Stimulated activated CD4-positive, alpha-beta T cell treated with anti-CD3 and anti-CD28 coated beads, Interleukin-4, amount 100 ng/mL, for 1 hour (primary cell): ENCODE results near the gene MARK3.
A peak's percentile ranks its signal among the peaks of the same experiment; 100 is the strongest.
"Not testable (repeated sequence)": the region's sequence is repeated elsewhere in the genome, so short reads cannot be mapped to it uniquely, and the experiment has no call there.

Experiments used
- DNase-seq: peaks from one replicate; pipeline ENCODE4 v3.0.0-alpha.2; 2020

The MARK3 gene

DNA sequence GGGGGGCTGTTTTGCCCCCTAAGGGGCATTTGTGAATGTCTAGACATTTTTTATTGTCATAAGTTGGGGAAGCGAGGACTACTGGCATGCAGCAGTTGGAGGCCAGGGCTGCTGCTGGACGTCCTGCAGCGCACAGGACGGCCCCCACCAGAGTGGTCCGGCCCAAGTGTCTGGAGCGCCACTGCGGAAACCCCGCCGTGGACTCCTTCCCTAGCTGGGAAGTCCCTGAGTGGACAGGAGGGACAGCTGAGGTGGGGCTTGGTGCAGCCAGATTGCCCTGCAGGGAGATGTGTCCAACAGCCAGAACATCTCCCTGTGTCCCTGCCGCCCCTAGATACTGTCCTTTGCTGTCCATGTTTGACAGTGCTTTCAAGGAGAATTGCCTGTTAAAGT lies 132.0 kb downstream of the MARK3 start:
- DNase-seq, result no peak

DNA sequence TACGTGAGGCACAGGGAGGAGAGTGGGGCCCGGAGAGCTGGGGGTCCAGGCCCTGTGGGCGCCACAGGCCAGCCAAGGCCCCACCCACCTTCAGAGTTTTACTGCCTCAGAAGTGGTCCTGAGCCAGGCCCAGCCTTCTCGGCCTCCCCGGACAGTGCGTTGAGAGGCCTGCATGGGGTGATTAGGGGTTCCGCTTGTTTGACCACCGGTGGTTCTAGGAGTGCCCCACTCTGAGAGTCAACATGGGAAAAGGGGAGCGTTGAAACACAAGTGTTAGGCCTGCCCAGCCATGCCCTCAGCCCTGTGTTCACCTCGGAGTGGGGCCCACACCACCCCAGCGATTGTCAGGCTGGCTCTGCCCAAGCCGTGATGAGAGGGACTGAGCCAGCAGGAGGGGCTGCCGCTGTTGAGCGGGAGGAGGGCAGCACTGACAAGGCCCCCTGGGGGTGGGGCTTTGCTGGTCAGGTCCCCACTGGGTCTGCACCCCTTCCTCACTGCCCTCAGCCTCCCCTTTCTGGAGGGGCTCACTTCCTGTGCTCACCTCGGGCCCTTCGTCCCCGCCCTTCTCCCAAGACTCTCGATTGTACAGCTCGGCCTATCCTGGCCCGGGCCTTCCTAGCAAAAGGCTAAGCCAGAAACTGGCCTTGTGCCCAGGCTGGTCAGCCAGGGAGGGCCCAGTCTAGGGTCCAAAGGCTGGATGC lies 132.7 kb downstream of the MARK3 start:
- DNase-seq, result no peak

DNA sequence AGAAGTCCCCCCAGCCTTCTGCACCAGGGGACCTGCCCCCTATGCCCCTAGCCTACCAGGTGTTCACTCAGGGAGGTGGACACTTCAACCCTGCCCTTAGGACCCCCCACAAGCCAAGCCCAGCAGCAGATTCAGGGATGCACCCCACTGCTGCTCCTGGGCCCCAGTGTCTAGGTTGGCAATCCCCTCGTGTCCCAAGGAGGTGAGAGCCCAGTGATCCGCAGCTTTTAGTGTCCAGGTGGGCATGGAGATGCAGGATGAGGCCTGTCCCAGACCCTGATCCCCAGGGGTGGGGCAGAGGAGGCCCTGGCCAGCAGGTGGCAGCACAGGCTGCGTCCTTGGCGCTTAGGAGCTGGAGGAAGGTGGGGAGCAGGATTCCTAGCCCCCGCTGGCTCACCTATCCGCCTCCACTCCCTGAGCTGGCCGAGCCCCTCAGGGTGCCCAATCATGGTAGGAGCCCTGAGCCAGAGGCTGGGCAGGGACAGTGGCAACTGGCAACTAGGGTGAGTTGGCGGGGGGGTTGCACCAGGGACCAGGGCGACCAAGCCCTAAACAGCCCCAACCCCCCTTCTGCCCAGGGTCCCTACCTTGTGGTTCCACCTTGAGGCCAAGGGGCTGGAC lies 133.3 kb downstream of the MARK3 start:
- DNase-seq, result peak; percentile 68

DNA sequence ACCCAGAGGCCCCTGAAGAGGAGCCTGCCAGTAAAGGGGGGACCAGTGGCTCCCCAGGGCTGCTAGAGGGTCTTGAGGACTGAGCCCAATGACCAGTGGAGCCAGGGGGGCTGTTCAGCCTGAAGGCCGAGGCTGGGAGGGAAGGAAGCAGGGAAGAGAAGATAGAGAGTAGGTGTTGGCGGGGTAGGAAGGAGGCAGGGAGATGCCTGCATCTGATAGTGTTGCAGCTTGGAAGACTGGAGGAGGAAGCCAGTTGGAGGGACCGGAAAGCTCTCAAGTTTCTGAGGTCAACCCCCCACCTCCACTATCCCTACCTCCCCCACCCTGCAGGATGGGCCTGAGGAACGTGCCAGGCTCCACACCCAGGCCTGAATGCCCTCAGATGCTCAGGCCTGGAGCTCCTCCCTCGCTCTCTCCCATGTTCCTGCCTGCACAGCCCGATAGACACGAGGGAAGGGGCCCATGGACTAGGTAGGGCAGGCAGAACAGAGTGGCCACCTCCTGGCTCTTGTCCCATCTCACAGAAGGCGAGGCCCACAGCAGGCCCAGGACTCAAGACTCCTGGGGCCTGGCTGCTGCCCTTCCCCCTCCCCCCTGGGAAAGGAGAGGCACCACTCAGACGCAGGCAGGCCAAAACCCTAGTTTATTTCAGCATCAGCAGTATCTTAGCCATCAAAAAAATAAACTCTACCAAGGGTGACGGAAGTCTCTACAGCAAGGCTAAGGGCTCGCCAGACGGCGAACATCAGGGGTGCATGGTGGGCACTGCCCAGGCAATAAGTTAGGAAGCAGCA lies 134.0 kb downstream of the MARK3 start:
- no peak for DNase-seq

DNA sequence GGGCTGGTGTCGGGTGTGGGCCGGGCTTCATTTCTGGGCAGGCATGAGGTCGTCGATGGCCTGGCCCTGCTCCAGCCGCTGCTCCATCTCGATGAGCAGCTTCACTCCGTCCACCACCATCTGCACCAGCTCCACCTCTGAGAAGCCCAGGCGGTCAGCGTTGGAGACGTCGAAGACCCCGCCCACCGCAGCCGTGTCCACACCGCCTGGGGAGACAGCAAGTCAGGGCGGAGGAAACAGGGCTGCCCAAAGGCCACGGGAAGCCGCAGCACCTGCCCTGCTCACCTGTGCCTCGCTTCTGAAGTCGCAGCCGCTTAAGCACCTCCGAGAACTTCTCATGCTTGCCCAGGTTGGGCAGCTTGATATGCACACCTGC lies 134.6 kb downstream of the MARK3 start:
- no peak for DNase-seq

DNA sequence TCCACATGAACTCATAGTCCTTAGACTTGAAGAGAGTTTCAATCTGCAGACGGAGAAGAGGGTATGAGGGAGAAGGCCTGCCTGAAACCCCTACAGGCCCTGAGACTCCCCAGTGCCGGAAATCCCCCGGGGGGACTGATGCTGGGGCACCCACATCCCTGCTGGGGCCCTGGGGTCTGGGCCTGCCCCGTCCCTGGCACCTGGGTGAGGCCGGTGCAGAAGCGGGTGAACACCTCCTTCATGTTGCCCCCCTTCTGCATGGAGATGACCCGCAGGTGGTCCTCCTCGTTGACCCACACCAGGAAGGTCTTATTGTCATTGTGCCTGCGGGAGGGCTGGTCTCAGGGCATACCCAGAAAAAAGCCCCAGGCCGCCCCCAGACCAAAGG lies 135.0 kb downstream of the MARK3 start:
- no peak for DNase-seq

DNA sequence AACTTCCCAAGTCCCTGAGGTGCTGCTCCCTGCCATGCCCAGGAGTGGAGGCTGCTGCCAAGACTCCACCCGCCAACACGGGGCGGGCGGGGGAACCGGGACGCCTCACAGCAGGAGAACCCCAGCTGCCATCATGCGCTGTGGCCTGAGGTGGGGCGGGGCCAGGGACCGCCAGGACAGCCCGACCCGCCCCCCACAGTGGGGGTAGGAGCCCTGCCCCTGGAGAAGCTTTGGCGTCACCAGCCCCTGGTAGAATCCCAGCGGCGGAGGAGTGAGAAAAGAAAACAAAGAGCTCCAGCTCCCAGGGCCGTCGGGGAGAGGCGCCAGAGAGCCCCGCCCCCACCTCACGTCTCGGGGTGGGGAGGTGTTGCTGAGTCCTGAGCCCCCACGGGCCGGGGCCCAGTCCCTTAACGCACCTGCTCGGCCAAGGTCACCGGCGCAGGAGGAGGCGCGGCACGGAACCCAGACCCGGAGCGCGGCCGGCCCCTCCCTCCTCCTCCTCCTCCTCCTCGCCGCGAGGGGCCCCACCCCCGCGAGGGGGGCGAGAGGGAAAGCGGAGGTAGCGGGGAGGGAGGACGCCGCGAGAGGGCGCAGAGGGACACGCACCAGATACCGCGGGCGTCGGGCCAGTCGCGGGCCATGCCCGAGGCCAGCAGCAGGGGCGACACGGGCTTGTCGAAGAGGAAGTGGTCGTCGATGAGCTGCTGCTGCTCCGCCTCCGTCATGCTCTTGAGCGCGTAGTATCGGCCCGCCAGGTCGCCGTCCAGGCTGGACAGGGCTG lies 135.6 kb downstream of the MARK3 start:
- peak; percentile 68 for DNase-seq

DNA sequence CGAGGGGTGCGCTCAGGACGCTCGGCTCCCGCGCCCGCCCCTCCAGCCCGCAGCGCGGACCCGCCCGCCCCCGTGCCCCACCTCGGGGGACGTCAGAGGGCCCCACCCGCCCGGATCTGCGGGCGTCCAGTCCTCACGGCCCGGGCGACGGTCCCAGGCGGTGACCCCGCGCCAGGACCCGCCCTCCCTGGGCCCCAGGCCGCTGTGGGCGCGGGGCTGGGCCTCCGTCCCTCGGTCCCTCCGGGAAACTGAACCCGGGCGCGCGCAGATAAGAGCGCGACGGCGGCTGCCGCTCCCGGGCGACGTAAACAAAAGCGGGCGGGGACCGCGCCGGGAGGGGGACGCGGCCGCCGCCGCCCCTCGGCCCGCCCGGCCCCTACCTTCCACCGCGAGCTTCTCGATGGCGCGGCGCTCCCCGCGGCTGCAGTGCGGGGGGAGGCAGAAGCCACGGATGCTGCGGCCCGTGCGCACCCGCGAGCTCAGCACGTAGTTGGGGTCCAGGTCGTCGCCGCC lies 136.3 kb downstream of the MARK3 start:
- DNase-seq, result no peak

DNA sequence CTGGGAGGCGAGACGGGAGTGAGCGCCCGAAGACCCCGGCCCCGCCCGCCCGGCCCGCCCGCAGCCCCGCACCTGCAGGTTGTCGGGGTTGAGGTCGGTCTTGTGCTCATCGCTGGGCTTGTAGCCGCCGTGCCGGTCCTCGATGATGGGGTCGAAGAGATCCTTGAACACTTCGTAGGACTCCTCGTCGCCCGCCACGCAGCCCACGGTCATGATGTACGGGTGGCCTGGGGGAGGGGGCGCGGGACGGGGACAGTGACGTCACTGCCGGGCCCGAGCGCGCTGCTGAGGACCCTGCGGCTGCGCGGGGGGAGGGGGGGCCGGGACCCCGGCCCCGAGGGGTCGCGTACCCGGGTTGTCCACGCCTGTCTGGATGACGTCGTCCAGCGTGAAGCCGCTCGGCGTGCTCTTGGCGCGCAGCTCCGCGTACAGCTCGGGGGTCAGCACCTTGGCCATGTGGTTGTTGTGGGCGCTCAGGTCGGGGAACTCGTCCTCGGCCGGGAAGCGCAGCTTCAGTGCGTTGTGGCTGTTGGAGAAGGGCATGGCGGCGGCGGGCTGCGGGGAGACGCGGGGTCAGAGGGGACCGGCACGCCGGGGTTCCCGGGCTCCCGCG lies 136.8 kb downstream of the MARK3 start:
- no peak for DNase-seq

DNA sequence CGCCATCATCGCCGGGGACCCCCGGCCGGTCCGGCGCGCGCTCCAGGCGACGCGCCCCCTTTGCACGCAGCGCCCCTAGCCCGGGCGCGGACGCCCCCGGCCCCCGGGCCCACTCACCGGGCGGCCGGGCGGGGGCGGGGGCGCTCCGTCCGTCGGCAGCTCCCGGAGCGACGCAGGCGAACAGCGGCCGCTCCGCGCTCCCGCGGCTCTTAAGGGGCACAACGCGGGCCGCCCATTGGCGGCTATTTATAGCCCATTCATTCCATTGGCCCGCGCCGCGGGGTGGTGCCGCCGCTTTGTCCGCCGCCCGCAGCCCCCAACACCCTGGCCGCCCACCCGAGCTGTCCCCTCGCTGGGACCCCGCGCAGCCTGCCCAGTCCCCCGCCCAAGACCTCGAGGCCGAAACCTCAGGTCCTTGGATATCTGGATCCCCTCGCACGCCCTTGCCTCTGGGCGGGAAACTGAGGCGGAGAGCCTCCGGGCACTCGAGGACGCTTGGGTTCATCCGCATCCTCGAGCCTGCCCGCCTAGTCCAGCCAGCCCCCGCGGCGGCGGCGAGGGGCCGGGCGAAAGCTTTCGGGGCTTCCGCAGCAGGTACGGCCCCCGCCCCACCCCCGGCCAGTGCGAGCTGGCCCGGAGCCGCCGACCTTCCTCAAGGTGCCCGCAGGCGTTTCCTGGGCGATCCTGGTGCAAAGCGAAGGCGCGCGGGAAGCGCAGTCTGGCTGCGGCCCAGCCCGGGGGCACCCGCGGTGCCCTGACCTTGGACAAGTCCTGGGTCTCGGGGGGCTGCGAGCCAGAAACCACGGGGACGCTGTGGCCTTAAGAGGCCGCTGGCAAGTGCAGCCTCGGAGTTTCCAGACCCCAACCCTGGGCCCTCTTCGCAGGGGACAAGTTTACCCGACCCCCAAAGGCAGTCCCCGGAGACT lies 137.7 kb downstream of the MARK3 start, which contains the start of gene CKB:
Gene CKB (minus strand): TSS at position 182 of the 926 bp plus-strand sequence. CDS start 337 bp downstream, outside the sequence.
- DNase-seq, result no peak

DNA sequence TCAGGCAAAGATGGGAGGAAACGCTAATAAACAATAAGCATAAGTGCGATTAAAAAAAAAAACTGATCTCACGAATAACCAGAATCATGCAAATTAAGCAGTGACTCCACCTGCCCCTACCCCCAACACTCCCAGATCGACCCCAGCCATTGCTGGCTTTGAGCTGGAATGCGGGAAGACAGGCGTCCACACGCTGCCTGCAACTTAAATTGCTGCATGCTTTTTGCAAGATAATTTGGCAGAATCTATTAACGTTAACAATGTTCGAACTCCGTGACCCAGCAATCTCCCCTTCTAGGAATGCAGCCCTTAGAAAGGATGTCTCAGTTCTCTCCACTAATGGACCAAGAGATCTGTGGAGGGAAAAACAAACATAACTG lies 138.3 kb downstream of the MARK3 start:
- no peak for DNase-seq

DNA sequence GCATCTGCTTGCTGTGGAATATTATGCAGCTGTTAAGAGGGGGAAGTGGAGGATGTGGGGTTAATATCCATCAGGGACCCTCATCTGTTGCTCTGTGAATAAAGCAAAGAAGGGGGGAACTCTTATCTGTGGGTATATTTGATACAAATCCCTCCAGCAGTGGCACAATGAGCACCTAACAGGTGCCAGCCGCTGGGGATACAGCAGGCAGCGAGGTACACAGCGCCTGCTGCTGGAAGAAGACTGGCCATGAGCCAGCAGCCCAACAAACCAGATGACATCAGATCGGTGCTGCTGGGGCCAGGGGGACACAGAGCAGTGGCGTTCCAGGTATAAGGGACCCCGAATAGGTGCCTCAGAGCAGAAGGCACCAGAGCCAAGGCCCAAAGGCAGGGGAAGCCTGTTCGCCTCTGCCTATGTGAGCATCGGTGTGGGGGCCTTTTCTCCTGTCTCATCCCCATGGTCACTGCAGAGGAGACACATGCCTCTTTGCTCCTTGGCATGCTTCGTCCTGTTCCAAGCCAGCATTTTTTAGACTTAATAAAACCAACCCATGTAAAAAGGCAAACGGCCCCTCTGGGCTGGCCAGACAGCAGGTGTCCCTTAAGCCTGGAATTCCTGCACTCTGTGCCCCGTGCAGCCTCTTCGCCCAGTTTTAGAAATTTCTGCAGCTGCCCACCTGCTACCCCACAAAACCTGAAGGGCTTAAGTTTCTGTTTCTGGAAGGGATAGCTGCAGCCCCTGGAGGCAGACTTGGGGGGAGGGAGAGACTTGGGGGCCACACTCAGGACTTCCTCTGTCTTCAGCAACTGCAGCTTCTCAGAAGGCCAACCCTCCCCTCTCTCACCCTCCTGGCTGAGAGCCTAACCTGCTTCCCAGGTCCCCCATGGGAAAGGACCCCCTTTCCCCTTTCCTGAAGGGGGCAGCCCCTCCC lies 139.1 kb downstream of the MARK3 start:
- no peak for DNase-seq

DNA sequence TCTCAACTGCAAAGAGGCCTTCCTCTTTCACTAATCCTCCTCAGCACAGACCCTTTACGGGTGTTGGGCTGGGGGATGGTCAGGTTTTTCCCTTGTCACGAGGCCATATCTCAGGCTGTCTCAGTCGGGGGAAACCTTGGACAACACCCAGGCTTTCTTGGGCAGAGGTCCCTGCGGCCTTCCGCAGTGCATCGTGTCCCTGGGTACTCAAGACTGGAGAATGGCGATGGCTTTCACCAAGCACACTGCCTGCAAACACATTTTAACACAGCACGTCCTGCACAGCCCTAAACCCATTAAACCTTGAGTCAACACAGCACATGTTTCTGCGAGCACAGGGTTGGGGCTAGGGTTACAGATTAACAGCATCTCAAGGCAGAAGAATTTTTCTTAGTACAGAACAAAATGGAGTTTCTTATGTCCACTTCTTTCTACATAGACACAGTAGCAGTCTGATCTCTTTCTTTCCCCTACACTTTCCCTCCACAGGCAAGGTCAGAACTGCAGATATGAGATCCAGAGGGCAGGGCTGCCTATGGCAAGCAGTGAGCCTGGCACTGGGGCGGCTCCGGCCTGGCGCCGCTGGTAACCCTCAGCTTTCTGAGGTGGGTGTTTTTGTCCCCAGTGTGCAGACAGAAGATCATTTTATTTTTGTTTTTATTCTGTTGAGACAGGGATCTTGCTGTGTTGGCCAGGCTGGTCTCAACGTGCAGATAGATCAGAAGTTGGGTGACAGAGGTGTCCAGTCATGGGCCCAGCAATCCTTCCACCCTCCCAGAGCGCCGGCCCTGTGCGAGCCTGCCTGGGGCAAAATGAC lies 140.4 kb downstream of the MARK3 start:
- DNase-seq, result not testable (repeated sequence)

DNA sequence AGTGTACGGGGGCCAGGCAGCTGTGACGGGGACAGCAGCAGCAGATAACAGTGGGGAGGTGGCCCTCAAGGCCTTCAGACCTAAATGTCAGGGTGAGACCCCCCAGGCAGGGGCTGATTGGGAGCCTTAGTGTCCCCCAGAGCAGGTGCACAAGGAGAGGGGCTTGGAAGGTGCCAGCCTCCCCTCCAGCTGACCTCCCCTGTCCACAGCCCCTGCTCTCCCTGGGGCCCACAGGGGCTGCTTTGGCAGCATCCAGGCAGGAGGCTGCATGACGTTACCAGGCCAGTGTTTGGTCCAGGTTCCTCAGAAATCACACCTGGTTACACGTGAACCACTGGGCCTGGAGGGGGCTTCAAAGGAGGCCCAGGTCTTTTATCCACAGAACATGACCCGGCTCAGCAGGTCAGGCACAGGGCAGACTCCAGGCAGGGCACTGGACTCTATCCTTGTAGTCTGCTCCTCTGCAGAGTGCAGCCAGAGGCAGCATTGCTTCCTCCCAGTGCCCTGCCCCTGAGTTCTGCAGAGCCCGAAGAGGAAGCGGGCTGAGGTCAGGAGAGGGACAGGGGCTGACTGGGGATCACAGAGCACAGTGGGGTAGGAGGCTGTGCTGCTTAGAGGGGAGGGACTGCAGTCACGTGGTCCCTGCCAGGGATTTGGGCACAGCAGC lies 141.2 kb downstream of the MARK3 start:
- DNase-seq, result no peak

DNA sequence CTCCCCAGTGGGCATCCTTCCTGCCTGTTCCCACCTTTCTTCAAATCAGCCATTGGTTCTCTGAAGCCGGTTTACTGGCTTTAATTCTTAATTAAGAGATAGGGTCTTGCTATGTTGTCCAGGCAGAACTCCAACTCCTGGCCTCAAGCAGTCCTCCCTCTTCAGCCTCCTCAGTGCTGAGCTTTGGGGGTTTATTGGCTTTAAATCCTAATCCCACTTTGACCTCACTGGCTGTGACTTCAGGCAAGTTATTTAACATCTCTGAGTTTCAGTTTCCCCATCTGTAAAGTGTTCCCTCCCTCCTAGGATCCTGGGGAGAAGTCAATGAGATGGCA lies 141.7 kb downstream of the MARK3 start:
- no peak for DNase-seq

DNA sequence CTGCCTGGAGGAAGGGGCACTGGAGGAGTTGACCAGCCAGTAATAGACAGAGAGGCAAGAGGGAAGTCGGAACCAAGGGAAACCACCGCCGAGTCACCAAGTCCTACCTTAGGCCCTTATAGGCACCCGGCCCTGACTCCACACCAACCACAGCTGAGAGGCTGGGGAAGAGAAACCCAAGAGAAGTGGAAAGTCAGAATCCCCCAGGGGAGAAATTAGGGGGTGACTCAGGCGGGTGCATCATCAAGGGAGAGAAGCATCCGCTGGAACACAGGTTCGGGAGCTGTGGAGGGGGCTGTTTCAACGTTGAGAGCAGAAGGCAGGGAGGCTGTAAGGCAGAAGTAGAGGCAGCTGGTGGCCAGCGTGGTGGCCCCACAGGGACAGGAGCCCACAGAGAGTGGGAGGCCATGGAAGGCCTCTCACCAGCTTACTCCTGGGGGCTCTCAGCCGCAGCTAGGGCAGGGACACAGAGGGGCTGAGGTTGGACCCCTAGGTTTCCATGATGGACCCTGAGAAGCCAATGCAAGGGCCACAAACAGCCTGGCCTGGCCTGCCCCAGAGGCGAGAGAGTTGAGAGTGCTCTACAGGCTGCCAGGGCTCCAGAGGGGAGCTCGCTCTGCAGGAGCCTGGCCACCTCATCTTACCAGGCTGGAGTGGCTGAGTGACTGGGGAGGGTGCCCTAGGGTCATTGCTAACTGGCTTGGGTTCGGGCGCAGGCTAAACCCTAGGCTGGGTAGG lies 142.4 kb downstream of the MARK3 start:
- no peak for DNase-seq

DNA sequence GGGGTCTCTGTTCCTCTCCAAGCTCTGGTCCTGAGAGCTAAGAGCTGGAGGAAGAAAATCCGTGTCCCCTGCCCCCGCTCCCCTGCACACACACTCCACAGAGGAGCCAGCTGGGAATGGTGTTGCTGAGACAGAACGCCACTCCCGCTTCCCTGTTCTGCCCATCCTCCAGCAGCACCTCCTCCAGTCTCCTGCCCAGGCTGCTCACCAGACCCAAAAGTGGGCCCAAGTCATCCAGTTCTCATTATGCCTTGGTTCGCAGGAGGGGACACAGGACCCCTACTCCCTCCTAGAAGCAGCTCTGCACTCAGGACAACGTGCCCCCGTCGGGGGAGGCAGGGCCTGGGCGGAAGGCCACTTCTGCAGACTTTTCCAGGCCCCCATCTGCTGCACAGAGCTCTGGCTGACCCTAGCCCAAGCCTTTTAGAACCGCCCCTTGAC lies 143.0 kb downstream of the MARK3 start:
- no peak for DNase-seq
